NCI-H526 treated with DMSO at 0.1 percent for 48 hours (cell line): ENCODE measurements around the gene KCNQ2.
A peak's percentile ranks its signal among the peaks of the same experiment; 100 is the strongest.

ENCODE experiments used
- DNase-seq: peaks from one replicate; lab custom pipeline; 2025; lab: John Stamatoyannopoulos, UW

KCNQ2 gene

GRCh38 chr20:63369024-63369530, 103.4 kb downstream of the KCNQ2 start:
- no peak for DNase-seq

DNA sequence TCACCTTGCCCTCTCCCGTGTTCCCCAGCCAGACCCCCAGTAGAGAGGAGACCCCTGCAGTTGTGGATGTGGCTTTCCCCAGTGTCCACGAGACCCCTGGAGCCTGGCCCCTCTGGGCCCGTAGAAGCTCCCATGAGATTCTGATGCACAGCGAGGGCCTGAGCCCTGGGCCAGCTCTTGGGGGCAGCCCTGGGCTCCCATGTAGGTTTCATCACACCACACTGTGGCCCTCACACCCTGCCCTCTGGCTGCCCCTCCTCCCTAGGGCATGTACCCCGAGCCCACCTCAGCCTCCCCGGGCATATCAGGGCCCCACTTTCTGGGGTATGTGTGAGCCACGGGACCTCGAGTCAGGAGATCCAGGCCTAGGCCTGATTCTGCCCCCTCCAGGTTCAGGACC, 104.3 kb downstream of the KCNQ2 start:
- DNase-seq: no peak

DNA sequence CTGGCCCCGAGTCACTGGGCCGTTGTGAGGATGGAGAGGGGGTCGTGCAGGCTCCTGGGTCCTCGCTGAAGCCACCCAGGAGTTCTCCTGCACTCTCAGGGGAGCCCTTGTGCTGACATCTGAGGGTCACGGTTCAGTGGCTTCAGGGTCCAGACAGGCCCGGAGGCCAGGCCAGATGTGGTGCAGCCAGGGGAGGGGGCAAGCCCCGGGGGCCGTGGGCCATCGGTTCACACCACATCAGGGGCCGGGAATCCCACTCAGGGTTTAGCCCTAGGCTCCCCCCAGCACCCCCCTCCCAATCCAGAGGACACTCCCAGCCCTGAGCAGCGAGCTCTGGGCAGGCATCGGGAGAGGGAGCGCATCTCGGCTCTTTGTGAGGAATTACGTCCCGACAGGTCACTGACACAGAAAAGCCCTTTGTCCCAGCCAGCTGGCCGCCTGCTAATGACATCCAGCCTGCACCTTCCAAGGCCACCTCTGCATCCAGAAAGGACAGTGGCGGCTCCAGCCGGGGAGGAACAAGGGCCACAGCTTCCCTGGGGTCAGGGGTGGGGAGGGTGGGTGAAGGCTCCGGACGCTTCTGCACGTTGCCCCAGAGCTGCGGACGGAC, 104.9 kb downstream of the KCNQ2 start:
- no peak for DNase-seq

GRCh38 chr20:63366390-63367365, 105.8 kb downstream of the KCNQ2 start:
- DNase-seq: no peak

GRCh38 chr20:63365601-63366389, 106.7 kb downstream of the KCNQ2 start:
- DNase-seq: no peak

GRCh38 chr20:63364801-63365585, 107.5 kb downstream of the KCNQ2 start:
- no peak for DNase-seq

DNA sequence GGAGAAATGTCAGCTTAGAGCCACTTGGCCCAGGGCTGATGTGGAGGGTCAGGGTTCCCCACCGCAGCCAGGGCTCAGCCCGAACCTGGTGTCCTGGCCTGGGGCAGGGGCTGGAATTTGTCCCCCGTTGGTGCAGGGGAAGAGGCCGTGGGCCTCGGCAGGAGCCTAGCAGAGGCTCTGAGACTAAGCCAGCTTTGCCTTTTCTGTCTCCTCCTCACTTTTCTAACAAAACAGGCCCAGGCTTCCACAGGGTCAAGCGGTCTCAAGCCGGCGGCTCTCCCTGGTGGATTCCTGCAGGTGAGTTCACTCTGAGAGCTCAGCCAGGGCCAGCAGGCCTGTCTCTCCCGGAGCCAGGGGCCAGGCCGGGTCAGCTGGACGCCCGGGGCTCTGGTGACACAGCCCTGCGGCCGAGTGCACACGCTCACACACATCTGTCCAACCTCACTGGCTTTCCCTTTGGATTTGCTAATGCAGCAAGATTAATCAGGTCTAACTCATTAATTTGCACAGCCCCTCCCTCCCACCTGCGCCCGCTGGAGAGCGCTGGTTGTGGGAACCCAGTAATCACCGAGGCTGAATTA, 108.4 kb downstream of the KCNQ2 start:
- DNase-seq: no peak

DNA sequence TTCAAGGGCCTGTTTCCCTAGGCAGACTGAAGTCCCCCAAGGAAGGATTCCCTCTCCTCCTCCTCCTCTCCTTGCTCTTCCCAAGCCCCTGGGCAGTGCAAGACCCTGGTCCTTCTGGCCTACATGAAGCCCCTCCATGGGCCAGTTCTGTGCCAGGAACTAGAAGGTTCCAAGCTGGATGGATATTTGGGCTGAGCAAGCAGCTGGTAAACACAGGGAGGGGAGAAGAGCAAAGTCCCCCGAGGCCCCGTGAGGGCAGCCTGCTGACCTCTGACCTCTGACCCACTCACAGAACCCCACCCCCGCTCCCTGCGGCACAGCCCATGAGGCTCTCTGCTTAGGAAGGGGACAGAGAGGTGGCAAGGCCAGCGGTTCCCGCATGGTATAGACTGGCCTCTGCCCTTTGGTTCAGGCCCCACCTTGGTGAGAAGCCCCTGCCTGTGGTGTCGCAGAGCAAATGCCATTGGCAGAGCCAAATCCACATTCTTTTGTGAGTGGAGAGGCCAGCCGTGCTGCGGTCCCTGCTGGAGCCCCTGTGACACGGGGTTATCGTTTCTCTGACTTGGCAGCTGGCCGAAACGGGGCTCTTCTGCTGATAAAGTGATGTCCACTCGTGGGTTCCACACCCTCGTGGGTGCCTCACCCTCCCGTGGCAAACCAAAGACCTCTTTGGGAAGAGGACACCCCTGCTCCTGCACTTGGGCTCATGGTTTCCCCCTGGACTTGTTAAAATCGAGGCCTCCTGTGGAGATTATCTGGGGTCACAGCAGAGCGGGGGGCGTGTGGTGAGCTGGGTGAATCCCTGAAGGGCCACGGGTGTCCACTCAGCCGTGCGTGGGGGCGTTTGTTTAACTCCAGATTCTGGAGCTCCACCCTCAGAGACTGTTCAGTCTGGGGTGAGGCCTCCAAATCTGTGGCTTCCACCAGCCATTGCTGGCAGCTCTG, 109.2 kb downstream of the KCNQ2 start:
- DNase-seq: no peak

DNA sequence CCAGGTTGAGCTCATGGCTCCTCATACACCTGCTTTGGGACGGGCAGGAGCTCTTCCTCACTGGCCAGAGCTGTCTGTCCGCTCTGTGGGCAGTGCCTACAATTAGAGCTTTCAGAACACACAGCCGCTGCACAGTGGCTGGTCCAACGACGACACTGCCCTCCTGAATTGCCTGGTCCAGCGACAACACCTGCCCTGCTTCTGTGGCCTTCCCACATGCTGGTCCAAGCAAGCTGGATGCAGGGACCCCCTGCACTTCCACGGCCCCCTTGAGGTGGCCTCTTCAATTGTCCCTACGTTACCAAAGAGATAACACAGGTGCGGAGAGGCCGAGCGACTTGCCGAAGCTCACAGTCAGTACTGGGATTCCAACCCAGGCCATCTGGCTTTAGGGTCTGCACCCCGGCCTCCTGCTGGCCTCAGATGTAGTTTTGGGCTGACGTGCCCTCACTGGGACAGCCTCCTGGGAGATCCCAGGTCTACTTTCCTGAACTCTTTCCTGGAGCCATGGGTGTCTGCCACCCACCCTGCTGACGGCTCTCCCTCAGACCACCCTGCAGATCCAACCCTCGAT, 109.9 kb downstream of the KCNQ2 start:
- no peak for DNase-seq

DNA sequence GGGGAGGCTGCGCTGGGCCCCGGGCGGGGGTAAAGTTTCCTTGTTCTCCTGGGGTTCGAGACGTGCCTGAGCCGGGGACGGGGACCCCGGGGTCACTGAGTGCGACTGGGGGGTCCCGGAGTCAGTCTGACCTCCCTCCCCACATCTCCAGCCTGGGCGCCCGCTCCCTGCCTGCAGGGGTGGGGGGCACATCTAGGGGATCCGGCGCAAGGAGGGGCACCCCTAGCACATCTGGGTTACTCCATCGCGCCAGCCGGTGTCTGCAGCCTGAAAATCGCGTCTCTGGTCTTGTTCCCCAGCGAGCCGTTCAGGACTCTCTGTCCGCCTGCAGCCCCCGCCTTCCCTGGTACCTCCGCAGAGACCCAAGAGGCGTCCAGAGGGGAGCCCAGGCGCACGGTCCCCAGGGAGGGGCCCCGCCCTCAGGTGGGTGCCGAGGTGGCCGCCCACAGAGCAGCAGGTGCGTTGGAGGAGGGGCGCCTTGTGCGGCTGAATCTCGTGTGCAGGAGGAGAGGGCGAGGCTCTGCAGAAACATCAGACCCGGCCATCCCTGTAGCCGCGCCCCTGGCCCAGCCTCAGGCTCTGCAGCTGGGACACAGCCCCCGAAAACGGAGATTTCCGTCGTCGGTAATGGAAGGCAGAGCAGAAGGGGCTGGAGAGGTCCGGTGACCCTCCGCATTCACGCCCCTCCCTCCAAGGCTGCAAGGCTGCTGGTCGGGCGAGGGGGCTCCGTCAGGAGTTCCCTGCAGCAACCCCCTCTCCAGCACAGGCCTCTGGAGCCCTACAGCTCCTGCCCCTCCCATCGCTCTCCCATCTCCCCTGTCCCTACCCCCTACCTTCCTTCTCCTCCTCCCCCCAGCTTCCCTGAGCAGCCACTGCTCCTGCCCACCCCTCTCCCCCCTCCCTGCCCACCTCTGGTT, 110.7 kb downstream of the KCNQ2 start:
- peak; percentile 91 for DNase-seq

GRCh38 chr20:63360850-63361518, 111.5 kb downstream of the KCNQ2 start, which contains the start of gene CHRNA4:
TSS of gene CHRNA4 (minus strand) at chr20:63361349. CDS start at chr20:63361165, 184 bp downstream.
- no peak for DNase-seq

GRCh38 chr20:63359937-63360849, 112.3 kb downstream of the KCNQ2 start:
- no peak for DNase-seq

DNA sequence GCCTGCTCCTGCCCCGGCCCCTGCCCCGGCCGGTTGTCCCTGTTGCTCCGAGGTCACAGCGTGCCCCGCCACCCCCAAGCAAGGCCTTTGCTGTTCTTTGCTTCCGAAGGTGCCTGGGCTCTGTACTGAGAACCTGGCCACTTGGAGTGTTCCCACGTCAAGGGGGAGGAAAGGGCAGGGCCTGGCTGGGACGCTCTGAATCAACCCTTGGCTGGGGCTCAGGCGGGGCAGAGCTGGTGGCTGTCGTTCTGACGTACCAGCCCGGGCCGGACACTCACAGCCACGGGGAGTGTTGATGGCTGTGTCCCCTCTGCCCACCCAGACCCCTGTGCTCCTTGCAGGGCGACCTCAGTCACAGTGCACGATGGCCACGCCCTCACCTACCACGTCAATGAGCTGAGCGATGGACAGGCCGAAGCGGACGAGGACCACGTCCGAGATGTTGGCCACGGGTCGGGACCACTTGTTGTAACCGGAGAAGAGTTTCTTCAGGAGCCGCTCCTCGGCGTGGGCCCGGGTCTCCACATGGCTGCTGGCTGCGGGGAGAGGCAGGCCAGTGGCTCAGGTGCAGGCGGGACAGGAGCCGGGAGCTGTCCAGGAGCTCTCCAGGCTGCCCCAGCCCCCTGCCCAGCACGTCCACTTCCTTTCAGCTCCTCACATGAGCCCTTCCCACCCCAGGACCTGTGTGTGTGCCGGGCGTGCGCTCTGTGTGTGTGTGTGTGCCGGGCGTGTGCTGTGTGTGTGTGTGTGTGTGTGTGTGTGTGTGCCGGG, 113.1 kb downstream of the KCNQ2 start:
- no peak for DNase-seq

DNA sequence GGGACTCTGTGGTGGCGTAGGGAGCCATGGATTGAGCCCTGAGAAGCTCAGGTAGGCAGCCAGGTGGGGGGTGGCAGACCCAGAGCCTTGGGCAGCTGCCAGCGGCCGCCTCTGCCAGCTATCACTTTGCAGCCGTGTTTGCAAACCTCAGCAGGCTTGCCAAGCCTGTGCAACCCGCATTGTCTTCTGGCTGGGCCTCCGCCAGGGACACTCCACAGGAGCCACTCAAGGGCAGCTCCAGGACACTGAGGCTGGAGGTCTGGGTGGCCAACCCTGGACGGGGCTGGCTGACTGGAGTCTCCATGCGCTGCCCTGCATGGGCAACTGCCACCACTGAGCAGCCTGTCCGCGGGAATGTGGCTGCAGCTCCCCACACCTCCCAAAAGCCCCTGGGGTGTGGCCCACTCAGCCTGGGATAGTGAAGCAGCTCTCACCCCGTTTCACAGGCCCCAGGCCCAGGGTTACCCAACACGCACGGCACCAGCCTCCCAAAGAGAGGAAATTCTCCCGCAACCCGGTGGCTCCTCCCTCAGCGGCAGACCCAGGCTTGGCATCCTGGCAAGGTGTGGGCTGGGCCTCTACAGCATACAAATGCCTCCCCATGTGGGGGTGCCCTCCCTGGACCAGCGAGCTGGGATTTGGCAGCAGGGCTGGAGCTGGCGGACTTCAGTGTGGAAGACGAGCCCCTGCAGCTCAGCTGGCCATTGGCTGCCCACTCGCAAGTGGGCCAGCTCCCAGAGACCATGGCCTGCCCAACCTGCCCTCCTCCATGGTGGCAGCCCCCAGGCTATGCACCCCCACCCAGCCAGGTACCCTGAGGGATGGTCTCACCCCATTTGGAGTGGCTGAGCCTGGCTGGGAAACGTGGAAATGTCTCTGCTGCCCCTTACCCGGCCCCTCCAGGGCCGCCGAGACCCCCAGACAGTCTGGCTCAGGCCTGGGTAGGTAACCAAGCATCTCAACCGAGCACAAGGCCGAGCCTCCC, 114.2 kb downstream of the KCNQ2 start:
- DNase-seq: no peak
